GM12873 (cell line): ENCODE data around the gene DLL1.

Experiments
- TF ChIP-seq, protein P1 (sequence below): IDR thresholded peaks from 2 replicates; pipeline ENCODE4 v1.5.1; 2012; ENCODE audit warnings: low read depth, mild to moderate bottlenecking, moderate library complexity, low read length, control low read depth; ENCODE audit not compliant: insufficient read depth; ENCODE audit errors: missing control alignments

Gene DLL1

DNA sequence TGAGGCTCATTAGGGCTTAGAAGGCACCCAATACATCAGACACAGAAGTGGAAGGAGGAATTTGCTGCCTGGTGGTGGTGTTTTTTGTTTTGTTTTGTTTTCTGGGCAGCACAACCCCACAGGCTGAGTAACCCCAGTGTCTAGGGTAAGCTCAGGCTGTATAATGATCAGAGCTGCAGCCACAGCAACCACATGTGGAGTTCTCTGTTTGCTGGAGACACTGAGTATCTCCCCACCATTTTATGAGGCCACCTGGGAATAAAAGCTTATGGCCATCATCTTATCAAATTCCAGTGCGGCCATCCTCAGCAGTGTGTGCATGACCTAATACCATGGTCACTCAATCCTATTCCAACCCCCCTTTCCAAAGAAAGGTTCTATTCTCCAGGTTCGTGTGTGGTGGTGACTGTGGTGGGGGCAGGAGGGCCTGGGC is 3.4 kb upstream of the DLL1 start:
- TF ChIP-seq, protein P1, sequence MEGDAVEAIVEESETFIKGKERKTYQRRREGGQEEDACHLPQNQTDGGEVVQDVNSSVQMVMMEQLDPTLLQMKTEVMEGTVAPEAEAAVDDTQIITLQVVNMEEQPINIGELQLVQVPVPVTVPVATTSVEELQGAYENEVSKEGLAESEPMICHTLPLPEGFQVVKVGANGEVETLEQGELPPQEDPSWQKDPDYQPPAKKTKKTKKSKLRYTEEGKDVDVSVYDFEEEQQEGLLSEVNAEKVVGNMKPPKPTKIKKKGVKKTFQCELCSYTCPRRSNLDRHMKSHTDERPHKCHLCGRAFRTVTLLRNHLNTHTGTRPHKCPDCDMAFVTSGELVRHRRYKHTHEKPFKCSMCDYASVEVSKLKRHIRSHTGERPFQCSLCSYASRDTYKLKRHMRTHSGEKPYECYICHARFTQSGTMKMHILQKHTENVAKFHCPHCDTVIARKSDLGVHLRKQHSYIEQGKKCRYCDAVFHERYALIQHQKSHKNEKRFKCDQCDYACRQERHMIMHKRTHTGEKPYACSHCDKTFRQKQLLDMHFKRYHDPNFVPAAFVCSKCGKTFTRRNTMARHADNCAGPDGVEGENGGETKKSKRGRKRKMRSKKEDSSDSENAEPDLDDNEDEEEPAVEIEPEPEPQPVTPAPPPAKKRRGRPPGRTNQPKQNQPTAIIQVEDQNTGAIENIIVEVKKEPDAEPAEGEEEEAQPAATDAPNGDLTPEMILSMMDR = no peak

DNA sequence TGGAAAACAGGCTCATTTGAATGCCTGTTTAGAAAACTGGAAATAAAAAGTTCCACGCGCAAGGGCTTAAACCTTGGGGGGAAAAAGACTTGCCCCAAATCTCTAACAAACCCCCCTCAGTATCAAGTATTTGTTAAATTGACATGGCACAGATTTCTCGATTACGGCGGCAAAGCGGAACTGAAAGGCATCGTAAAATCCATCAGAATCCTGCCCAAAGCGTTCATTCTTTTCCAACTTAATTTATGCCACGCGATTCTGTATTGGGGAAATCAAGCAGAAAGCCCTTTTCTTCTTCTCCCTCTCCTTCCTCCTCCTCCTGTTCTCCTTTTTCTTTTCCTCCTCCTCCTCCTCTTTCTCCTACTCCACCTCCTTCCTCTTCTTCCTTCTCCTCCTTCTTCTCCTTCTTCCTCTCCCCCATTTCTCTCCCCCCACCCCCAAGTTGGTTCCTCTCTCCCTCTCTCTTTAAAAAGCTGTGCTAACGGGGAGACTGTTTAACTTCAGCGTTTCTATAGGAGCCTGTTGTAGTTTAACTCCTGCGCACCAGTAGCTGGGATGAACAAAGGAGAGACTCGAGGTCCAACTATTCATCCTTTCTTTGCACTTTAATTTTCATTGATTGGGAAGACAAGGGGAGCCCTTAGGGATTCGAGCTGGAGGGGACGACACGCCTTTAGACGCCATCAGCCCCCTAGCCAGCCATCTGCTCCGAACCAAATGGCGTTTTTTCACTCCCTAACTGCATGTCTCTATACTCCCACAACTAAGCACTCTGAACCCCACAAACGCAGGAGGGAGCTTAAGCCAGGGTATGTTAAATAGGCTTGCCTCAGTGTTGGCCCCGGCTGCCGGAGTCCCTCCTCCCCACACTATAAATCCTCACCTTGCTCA is 2.7 kb upstream of the DLL1 start:
- TF ChIP-seq, protein P1 = no peak

DNA sequence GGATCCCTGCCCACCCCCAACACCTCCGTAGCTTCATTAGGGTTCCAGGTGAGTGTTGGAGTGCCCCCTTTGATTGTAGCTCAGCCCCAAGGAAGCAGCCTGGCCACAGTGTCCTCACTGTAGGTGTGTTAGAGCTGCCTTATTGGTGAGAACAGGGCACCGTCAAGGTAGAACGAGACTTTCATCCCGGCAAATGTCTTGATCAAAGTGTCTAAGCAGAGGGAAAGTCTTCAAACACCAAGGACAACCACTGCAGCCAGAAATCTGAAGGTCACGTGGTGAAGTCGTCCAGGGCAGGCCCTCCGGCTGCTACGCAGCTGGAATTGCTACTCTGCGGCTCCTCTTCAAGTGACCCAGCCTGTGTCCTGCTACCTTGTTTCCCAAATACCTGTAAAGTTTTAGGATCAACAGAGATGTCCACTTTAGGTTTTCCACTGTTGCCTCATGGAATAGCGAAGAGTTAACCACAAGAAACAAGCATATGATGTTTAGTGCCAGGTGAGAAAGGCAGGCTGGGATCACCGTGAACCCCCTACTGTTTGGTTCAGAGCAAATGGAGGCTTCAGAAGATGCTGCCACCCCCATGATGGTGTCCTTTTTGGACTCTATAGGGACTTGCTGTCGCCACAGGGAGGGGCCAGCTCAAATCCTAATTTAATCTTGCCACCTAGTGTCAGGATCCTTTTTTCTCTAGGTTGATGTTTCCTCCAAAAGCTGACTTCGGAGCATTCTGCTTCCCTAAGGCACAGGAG is 1.7 kb upstream of the DLL1 start:
- TF ChIP-seq, protein P1 = peak; percentile 8

DNA sequence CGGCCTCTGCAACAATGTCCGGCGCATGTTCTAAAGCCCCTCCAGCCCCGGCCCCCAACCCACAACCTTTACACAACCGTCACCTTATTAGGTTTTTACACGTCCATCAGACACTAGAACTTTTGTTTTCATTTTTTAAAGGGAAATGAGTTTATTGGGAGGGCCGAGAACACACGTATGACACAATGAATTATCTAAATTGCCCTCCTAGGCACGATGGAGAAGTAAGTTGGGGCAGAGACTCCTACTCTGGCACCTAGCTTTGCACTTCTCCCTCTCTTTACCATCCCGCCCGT is 1.2 kb upstream of the DLL1 start:
- TF ChIP-seq, protein P1 = no peak

DNA sequence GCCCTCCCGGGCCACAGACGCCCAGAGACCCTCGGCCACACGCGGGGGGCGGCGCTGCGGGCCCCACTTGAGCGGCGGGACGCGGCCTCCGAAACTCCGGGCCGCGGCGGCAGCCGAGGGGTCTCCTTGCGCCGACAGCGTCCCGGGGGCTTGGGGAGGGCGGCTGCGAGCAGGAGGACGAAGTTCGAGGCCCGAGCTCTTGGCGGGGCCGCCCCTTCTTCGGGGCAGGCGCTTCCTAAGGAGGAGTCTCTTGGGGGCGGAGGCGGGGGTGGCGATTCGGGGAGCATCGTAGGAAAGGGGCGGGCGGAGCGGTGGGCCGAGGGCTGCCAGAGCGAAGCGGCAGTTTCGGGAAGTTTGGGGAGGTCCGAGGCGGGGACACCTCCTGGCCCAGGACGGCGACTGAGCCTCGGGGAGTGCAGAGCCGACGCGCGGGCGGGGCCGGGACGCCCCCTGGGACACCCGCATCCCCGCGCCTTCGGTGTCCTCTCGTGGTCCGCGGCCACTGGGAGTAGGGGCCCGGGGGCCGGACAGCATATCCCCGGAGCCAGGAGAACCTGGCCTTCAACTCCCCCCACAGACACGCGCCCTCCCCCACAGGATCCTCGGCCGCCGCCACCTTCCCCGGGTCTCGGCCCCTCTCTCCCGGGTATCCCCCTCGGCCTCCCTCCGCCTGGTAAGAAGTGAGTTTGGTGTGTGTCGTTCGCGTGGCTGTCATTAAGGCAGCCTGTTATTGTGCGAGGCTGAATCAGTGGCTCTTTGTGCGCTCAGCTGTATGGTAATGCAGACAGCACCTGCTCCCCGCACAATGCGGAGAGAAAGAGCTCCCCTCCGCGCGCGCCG is 613 bp upstream of the DLL1 start:
- TF ChIP-seq, protein P1 = no peak

DNA sequence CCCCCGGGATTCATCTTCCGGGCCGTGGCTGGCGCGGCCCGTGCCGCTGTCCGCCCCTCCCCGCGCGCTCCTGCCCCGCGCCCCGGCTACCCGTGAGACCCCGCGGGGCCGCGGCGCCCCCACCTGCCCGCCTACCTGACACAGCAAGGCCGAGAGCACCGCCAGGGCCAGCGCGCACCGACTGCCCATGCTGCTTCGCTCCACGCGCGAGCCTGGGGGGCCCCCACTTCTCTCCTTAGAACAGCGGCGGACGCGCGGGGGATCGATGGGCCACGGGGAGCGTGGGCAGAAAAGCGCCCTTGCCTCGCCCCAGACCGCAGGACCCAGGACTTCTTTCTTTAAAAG is 955 bp downstream of the DLL1 start:
- TF ChIP-seq, protein P1 = no peak
